ENCODE results near the gene CA10.

Gene CA10

GRCh38 chr17:51595826-51596398 lies 562.6 kb downstream of the CA10 start:
- no peak for DNase-seq (ENCODE audit: low spot score)

GRCh38 chr17:51590071-51590656 lies 568.4 kb downstream of the CA10 start:
- DNase-seq (ENCODE audit: low spot score): no peak

- no peak for DNase-seq (ENCODE audit: low spot score)
Measured at GRCh38 chr17:51588063-51588462, 570.5 kb downstream of the CA10 start.

DNA sequence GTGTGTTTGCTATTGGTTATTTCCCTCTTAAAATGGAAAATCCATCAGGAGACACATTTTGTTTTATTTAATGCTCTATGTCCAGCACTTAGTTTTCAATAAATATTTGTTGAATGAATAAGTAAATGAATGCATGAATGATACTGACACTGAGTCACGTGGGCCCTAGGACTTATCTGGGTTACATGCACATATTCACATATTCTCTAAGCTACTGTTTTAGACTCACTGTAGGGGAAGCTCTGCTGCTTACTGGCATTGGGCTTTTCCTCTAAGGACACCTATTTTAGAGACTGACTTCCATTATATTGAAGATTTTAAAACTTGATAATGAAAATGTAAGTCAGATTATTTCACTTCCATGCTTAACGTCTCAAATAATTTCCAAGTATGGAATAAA lies 571.0 kb downstream of the CA10 start:
- DNase-seq (ENCODE audit: low spot score): no peak

- DNase-seq (ENCODE audit: low spot score): no peak
Measured at GRCh38 chr17:51585514-51586104, 572.9 kb downstream of the CA10 start.

DNA sequence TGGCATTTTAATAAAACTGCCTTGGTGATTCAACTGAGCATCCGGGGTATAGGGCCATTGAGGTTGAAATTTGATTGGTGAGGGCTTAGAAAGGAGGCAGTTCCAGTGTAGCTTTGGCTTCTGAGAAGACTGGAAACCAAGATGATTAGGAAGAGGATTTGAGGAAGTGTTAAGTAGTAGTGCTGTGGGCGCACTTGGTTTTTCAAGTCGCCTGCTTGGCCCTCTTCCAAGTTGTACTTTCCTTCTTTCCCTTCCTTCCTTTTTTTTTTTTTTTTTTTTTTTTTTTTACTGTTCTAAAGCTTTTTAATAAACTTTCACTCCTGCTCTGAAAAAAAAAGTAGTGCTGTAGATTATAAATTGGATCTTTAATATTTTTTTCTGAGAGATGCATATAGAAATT lies 577.6 kb downstream of the CA10 start:
- DNase-seq (ENCODE audit: low spot score): no peak

Measured in CD4-positive, alpha-beta T cell treated with Interleukin-2 at 100 ng/mL for 4 hours (primary cell).